Fibroblast of skin of scalp (primary cell): Measurements from ENCODE around the gene CAD.

Experiments
- DNase-seq: peaks from one replicate; pipeline ENCODE4 v3.0.0-alpha.2; 2013

Gene CAD

DNA sequence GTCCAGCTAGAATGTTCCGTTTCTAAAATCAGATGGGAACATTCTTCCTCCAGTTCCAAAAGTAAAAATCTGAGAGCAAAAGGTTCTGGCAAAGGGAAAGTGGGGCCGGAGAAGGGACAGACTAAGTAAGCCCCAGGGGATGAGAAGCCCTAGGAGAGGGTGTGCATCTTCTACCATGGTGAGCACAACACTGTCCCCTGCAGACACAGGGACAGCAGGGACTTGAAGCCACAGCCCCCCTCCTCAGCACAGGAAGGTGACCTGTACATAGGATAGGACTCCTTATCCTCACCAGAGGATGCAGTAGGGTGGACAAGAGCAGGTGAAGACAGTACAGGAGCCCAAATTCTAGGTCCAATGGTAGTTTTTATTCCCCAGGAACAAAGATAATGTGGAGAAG is 17.9 kb upstream of the CAD start:
- no peak for DNase-seq

- DNase-seq, result no peak
These were observed 15.5 kb upstream of the CAD start for GRCh38 chr2:27201675-27202074.

- no peak for DNase-seq
These were observed 14.3 kb upstream of the CAD start for GRCh38 chr2:27202854-27203253.

- DNase-seq, result no peak
These were observed 13.4 kb upstream of the CAD start for GRCh38 chr2:27203741-27204140.

- DNase-seq, result no peak
These were observed 12.6 kb upstream of the CAD start for GRCh38 chr2:27204566-27204965.

- no peak for DNase-seq
These were observed 12.0 kb upstream of the CAD start for GRCh38 chr2:27205206-27205605.

GRCh38 chr2:27206346-27206745 is 10.8 kb upstream of the CAD start:
- DNase-seq, result no peak

- no peak for DNase-seq
These were observed 8.6 kb upstream of the CAD start for GRCh38 chr2:27208486-27209050.

DNA sequence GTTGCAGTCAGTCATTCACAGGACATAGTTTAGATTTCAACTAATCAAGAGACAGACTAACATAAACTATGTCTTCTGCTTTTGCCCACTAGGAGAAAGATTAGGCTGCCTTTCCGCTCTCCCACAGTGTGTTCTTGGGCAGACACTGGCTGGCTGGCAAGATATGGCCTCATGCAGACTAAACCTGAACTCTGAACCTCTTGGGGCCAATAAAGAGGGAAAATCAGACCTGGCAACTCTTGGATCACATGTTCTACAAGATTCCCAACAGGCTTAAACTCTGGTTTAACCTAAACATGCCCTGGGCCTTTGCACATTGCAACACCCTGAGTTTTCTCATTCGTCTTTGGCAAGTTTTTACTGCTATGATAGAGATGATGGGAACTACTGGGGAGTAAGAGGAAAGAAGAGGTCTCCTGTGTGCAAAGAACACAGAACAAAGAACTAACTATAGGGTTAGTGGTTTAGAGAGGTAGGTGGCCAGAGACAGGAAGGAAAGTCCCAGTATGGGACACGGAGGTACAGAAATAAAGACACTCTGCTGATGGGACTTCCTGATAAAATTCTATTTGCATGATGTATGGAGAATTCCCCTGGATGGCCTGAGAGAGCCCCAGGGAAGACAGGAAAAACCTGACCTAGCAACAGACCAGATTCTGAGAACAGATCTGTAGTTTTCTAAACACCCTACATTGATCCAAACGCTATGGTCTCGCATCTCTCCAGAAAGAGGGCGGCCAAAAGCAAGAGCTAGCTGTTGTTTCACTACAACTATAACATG is 7.4 kb upstream of the CAD start:
- no peak for DNase-seq

GRCh38 chr2:27211241-27211942 is 5.8 kb upstream of the CAD start:
- DNase-seq, result no peak

GRCh38 chr2:27211943-27212625 is 5.1 kb upstream of the CAD start, which contains the start of the genes ATRAID and SLC5A6:
TSS of gene ATRAID (plus strand) at chr2:27212041. CDS start at chr2:27212369, 328 bp downstream.
TSS of gene SLC5A6 (minus strand) at chr2:27212268. CDS start at chr2:27207650, 4,618 bp downstream.
- DNase-seq, result peak; percentile 88

- peak; percentile 35 for DNase-seq
These were observed 4.3 kb upstream of the CAD start for GRCh38 chr2:27212626-27213471.

- DNase-seq, result peak; percentile 62
These were observed 2.2 kb upstream of the CAD start for GRCh38 chr2:27214941-27215340.

DNA sequence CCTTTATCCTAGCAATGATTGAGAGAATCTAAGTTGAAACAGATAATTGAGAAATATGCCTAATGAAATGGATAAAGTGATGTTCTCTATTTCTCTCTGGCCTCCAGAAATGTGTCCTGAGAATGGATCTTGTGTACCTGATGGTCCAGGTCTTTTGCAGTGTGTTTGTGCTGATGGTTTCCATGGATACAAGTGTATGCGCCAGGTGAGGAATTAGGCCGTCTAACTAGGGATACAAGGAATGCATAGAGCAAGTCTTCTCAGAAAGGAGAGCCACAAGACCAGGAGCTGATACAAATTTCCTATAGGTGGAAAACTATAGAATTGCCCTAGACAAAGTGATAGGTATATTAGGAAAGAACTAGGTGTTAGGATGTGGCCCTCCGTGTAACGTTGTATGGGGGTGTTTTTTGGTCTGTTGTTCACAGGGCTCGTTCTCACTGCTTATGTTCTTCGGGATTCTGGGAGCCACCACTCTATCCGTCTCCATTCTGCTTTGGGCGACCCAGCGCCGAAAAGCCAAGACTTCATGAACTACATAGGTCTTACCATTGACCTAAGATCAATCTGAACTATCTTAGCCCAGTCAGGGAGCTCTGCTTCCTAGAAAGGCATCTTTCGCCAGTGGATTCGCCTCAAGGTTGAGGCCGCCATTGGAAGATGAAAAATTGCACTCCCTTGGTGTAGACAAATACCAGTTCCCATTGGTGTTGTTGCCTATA is 592 bp upstream of the CAD start:
- DNase-seq, result no peak

- DNase-seq, result no peak
These were observed 1.4 kb downstream of the CAD start for GRCh38 chr2:27218614-27219013.

DNA sequence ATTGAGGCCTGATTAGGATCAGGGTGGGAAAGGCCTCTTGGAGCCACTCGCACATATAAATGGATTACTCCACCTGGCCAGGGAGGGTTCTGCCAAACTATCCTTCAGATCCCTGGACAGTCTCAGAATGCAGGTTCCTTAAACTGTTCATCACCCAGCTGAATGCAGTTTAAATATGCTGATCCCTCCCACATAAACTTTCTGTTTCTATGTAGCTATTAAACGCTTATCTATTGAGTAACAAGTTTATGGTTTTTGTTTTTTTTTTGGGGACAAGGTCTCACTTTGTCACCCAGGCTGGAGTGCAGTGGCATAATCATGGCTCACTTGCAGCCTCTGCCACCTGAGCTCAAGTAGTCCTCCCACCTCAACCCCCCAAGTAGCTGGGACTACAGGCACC is 1.9 kb downstream of the CAD start:
- no peak for DNase-seq

- DNase-seq, result no peak
These were observed 2.9 kb downstream of the CAD start for GRCh38 chr2:27220091-27220490.

GRCh38 chr2:27221166-27221565 is 4.0 kb downstream of the CAD start:
- DNase-seq, result no peak

DNA sequence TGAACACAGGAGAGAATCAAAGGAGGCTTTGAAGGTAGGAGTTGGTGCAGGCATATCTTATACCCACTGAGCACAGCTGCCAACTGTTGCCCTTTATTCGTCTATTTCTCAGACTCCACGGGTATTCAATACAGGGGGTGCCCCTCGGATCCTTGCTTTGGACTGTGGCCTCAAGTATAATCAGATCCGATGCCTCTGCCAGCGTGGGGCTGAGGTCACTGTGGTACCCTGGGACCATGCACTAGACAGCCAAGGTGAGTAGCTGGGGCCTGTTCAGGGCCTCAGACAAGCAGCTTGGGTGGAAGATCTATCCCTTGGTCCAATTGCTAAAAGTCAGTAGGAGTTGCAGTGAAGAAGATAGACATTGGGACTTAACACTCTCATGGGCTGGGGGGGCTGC is 5.2 kb downstream of the CAD start:
- DNase-seq, result no peak

DNA sequence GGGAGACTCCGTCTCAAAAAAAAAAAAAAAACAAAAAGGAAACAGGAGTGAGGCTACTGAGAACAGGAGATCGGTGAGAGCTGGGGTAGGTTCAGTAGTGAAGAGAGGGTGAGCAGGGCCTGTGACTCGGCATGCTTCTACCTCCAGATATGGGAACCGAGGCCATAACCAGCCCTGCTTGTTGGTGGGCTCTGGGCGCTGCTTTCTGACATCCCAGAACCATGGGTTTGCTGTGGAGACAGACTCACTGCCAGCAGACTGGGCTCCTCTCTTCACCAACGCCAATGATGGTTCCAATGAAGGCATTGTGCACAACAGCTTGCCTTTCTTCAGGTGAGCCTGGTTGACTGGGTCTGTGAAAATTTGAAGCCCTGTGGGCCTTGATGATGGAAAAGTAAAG is 6.2 kb downstream of the CAD start:
- DNase-seq, result no peak

DNA sequence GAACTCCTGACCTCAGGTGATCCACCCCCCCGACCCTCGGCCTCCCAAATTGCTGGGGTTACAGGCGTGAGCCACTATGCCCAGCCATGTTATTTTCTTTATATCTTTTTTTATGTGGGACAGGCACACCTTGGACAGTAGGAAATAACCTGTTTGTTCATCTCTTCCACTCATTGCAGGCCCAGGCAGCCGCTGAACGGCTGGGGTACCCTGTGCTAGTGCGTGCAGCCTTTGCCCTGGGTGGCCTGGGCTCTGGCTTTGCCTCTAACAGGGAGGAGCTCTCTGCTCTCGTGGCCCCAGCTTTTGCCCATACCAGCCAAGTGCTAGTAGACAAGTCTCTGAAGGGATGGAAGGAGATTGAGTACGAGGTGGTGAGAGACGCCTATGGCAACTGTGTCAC is 8.4 kb downstream of the CAD start:
- no peak for DNase-seq

DNA sequence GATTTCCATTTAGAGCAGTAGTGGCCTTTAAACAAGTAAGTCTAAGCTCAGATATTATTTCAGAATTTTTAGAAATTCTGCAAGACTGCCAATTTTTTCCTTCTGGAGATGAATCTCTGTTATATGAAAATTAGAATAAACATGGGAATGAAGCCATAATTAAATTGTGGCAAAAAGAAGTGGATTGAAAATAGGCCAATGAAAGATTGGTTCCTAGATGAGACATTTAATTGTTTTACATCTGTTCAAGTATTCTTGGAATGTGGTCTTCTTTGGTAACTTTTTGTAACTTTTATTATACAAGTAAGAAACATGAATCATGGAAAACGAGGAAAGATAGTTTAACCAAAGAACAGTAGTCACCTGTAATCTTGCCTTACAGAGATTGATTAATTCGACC is 10.3 kb downstream of the CAD start:
- DNase-seq, result no peak
